Mononuclear cell (primary cell): ENCODE measurements around the gene PINK1. TPM values are rescaled to one million over a fixed set of nuclear protein-coding genes. Genes with fewer than 3 reads are reported as not detected.
A peak's percentile ranks its signal among the peaks of the same experiment; 100 is the strongest.

Experiments
- H3K27me3 ChIP-seq: 2 replicates; pipeline ENCODE4 v1.6.0; 2011; ENCODE audit warnings: low read length, control low read depth; ENCODE audit not compliant: insufficient read depth
- H3K4me1 ChIP-seq: 2 replicates; pipeline ENCODE4 v1.5.1; 2011; ENCODE audit warnings: mild to moderate bottlenecking, low read length, control low read depth; ENCODE audit not compliant: insufficient read depth
- H3K4me3 ChIP-seq: 2 replicates; pipeline ENCODE4 v1.5.1; 2011; ENCODE audit warnings: mild to moderate bottlenecking, low read length, moderate library complexity
- H3K9me3 ChIP-seq: 2 replicates; pipeline ENCODE4 v1.5.1; 2011; ENCODE audit warnings: low read depth, mild to moderate bottlenecking, control low read depth, low read length
- total RNA-seq: library from RNA; depleted of rRNA; stranded (reverse); fragments of >200 nt; gene quantifications from one replicate; pipeline ENCODE4 v1.2.3, GENCODE V29; 2012

Gene PINK1
- total RNA-seq, 1 donor: 10.0 TPM

DNA sequence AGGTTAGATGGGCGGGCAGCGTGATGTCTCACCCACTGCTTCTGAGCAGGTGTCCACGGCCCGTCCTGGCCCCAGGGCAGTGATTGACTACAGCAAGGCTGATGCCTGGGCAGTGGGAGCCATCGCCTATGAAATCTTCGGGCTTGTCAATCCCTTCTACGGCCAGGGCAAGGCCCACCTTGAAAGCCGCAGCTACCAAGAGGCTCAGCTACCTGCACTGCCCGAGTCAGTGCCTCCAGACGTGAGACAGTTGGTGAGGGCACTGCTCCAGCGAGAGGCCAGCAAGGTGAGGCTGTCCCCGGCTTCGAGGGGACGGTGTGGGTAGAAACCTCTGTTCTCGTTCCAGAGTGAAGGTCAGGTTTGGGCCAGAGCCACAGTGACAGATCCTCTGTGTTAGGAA lies 15.7 kb downstream of the PINK1 start:
- no peaks in the 10 kb centered on the region for H3K9me3 ChIP-seq
- no peaks in the 10 kb centered on the region for H3K27me3 ChIP-seq
- H3K4me1 ChIP-seq: no peaks in the 10 kb centered on the region
- no peak overlapping the region for H3K4me3 ChIP-seq

DNA sequence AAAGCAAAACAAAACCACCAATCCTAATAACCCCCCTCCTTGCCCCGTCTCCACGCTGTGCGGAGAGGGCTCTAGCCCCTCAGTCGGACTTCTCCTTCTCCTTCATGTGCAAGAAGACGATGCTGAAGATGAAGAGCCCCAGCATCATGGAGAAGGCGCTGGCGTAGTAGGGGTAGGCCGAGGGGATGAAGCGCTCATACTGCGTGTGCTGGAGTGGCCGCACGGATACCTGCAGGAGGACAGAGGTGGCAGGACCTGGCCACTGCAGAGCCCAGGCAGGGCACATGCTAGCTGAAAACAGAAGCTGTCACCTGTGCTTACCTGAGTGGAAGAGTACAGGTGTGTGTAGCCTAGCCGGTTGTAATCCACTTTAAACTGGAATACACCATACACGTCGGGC lies 19.0 kb downstream of the PINK1 start:
- no peaks in the 10 kb centered on the region for H3K27me3 ChIP-seq
- H3K9me3 ChIP-seq: no peaks in the 10 kb centered on the region
- no peaks in the 10 kb centered on the region for H3K4me1 ChIP-seq
- no peak overlapping the region for H3K4me3 ChIP-seq

DNA sequence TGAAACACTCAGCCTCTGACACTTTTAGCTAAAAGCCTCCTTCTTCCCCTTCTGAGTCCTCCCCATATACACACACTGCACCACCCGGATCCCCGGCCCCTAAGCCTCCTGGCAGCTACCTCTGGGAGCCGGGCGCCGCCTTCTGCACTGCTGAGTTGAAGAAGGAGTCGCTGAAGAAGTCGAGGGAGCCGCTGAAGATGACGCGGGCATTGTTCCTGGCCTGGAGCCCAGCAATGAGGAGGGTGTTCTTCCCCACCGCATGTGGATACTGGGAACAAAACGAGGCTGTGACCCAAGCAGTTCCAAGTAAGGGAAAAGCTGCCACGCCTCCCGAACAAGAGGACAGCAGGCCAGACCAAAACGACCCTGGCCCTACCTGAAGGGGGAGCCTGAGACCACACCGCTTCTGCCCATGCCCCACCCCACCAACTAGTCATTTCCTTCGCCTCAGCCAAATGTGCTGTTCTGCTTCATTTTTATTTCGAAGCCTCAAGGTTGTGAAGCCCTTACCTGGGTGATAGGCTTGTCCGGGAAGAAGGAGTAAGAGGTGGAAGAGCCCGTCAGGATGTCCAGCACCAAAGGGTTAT lies 20.9 kb downstream of the PINK1 start:
- H3K4me3 ChIP-seq: no peak overlapping the region
- H3K9me3 ChIP-seq: no peaks in the 10 kb centered on the region
- H3K4me1 ChIP-seq: peaks cover 2% of the 10 kb centered on the region
- H3K27me3 ChIP-seq: no peaks in the 10 kb centered on the region

DNA sequence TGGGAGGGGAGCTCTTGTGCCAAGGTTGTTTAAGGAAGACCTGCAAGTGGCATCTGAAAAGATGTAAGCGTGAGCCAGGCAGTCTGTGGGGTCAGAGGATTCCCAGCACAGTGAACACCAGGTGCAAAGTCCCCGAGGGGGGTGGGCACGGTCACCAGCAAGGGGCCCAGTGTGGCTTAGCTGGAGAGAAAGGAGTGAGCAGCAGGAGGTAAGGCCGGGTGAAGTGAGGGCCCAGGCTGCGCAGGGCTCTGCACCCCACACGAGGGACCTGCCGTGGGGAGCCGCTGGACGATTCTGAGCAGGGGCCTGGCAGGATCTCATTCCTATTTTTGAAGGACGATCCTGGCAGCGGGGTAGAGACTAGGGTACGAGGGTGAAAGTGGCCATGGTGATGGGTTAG lies 23.8 kb downstream of the PINK1 start:
- H3K9me3 ChIP-seq: no peaks in the 10 kb centered on the region
- H3K27me3 ChIP-seq: no peaks in the 10 kb centered on the region
- H3K4me3 ChIP-seq: no peak overlapping the region
- H3K4me1 ChIP-seq: peaks cover 22% of the 10 kb centered on the region

DNA sequence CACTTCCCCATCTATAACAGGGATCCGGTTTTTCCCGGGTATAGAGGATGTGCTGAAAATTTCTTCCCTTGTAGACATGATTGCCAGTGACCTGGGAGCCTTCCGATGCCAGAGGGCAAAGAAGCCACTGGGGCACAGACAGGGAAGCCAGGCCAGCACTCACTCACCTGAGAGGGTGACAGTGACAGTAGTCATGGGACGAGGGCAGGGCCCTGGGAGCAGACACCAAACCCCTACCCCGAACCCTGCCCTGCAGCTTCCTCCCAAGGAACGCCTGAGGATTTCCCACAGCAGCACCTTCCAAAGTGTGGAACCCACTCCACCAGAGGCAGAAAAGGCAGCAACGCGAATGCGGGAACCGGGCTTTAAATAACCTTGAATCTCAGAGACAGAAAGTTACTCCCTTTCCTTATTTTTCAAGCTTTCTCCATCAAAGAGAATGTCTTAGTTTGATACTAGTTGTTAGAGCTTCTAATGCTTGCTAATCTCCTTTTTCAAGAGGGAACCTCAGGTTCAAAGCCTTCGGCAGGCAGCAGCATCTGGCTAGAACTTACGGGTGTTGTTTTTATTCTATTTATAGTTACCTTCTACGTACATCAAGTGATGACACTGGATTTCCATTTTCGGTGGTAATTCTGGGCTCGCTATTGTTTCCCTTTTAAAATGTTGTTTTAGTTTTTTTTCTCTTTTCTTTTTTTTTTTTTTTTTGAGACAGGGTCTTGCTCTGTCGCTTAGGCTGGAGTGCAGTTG lies 25.1 kb downstream of the PINK1 start:
- Histone ChIP-seq H3K4me1 (peaks cover 26% of the 10 kb centered on the region), H3K9me3 (no peaks in the 10 kb centered on the region), H3K4me3 (no peak overlapping the region), H3K27me3 (no peaks in the 10 kb centered on the region)

DNA sequence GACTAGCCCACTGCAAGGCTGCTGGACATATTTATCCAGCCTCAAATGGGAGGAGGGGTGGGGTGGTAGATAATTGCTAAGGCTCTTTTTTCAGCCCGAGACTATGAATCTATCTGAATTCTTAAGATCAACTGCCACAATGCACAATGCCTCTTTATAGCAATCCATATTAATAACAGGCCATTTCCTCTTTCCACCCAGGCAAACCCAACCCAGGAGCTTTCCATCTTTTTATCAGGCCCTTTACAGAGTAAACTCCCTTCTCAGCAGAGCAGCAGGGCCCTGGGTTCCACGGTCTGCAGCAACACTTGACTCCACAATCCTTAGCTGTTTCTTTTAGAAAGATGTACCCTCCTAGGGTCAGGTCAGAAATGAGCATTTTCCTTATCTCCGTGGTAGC lies 27.1 kb downstream of the PINK1 start:
- Histone ChIP-seq H3K27me3 (no peaks in the 10 kb centered on the region), H3K4me1 (peaks cover 26% of the 10 kb centered on the region), H3K4me3 (peak overlapping the region; percentile 72)

DNA sequence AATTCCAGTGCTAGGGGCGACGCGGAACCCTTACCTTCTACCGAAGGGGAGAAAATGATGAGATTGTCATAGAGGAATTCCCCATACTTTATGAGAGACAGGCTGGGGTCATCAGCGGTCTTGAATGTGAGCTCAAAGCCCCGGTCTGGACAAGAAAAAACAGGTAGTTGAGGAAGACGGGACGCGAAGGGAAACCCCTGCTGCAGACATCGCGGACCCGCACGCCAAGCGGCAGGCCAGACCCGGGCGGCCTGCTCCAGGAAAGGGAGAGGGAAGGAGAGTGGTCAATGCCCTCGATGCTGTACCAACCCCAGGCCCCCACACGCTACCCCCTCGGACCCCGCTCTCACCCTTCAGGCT lies 27.6 kb downstream of the PINK1 start:
- H3K4me3 ChIP-seq: peak overlapping the region; percentile 72
- no peaks in the 10 kb centered on the region for H3K9me3 ChIP-seq
- no peaks in the 10 kb centered on the region for H3K27me3 ChIP-seq
- peaks cover 26% of the 10 kb centered on the region for H3K4me1 ChIP-seq

More for the DNA sequence above, 27.1 kb downstream of the PINK1 start:
- no peaks in the 10 kb centered on the region for H3K9me3 ChIP-seq

DNA sequence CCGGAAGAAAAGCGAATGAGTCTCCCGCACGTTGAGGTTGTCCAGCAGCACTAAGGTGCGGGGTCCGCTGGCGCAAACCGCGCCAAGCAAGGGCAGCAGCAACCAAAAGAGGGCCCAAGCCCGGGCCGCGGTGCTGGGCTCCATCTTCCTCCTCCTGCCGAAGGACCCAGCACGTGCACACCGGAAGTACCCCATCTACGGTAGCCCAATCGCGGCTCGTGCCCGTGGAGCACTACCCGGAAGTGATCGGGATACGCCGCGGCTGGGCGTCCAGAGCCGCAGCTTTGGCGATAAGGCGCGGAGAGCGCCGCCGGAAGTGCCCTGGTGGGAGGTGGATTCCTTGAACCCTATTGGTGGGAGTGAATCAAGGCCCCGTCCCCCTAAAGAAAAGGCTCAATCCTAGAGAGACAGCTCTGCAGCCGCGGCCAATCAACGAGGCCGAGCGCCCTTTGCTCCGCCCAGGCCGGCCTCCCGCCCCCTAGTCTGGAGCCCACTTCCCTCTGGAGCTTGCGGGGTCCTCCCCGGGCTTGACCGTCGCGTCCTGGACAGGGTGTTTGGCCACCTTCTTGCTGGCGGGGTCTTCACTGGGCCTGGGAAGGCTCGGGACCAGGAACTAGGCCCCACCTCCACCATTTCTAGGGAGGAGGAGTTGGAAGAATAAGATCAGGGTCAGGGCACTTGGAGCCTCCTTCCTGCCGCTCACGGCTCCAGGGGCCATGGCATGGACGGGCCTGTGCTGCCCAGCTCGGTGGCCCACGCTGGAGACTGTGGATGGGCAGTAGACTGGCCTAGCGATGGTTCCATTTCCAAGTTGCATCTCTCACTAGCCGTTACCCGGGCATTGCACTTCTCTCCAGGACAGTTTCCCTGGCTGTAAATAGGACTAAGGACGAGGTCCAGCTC lies 28.2 kb downstream of the PINK1 start, which contains the start of gene DDOST:
TSS of gene DDOST (minus strand) at position 163 of the 903 bp plus-strand sequence. CDS start at position 144, 19 bp downstream.
- H3K9me3 ChIP-seq: no peaks in the 10 kb centered on the region
- peak within 1 kb of the TSS; percentile 72 for H3K4me3 ChIP-seq
- peaks cover 26% of the 10 kb centered on the region for H3K4me1 ChIP-seq
- no peaks in the 10 kb centered on the region for H3K27me3 ChIP-seq

DNA sequence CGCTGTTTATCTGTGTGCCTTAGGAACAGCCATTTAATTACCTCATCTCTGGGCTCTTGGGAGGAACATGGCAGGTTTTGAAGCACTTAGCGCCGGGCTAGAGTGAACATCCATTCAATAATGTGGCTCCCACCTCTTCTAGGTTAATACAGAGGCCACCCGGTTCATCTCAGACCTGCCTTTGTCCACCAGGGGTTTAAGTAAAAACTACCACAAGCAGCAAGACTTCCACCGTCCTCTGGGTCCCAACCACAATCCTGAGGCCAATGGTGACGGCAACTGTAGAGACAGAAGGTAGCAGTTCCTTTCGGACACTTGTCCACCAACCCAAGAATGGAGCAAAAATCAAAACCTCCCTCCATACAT lies 28.8 kb downstream of the PINK1 start:
- H3K4me3 ChIP-seq: peak overlapping the region; percentile 72
- H3K9me3 ChIP-seq: no peaks in the 10 kb centered on the region
- H3K27me3 ChIP-seq: no peaks in the 10 kb centered on the region
- H3K4me1 ChIP-seq: peaks cover 26% of the 10 kb centered on the region

DNA sequence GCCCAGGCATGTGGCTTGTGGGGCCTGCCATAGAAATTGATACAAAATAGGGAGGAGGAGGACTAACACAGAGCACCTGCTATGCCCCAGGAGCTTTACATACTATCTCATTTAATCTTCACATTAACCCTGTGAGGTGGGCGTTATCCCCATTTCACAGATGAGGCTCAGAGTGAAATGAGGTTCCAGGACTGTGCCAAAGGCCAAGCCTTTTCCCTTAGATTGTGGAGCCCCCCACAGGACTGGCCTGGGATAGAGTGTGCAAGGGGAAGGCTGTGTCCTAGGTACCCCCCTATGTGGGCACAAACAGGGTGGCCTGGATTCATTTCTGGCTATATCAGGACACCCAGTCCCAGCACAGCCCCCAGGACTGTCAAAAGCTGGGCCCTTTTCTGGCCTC lies 30.1 kb downstream of the PINK1 start:
- H3K4me1 ChIP-seq: peaks cover 26% of the 10 kb centered on the region
- H3K9me3 ChIP-seq: no peaks in the 10 kb centered on the region
- H3K27me3 ChIP-seq: no peaks in the 10 kb centered on the region
- no peak overlapping the region for H3K4me3 ChIP-seq

DNA sequence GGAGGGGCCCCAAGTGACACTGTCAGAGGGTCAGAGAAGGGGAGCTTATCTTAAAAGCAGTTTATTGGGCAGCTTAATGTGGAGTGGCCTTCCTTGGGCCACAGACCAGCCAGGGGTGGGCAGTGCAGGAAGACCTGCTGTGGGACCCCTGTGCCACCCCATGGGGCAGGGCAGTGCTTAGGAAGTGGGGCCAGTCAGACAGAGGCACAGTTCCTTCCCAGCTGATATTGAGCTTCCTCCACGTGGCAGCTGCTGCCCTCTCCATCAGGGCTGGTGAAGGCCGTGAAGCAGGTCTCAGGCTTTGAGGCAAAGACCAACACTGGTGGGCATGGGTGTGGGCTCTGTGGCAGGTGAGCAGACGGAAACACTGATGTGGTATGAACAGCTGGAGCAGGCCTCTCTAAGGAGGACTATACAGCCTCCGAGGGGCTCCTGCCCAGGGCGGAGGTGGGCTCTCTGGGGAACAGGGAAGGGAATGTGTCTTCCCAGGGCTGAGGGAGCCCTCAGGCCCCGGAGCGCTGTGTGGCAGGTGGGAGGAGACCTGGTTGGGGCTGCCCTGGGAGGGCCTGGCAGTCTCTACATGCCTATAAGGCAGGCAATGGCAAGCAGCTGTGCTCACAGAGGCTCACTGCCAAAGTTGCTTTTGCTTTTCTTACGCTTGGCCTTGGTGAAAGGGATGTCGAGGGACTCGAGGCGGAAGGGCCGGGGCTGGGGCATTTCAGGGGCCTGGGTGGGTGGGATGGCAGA lies 30.9 kb downstream of the PINK1 start:
- H3K4me3 ChIP-seq: no peak overlapping the region
- peaks cover 25% of the 10 kb centered on the region for H3K4me1 ChIP-seq
- no peaks in the 10 kb centered on the region for H3K27me3 ChIP-seq
- no peaks in the 10 kb centered on the region for H3K9me3 ChIP-seq

DNA sequence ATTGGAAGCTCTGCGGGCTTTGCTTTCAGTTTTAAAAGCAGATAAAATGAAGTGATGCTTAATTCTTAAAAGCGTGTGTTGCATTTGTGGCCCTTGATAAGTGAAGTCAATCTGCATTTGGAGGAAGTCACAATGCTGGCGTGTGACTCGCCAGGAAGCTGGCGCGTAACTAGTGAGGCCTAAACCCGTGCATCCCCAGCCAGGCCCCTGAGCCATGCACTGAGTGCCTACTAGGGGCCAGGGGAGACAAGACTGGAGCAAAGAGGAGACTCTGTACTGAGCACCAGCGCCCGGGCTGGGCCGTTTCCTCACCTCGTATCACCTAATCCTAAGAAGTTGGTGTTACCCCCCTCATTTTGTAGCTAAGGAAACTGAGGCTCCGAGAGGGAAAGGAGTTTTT lies 32.5 kb downstream of the PINK1 start:
- H3K4me1 ChIP-seq: peaks cover 9% of the 10 kb centered on the region
- H3K27me3 ChIP-seq: no peaks in the 10 kb centered on the region
- no peak overlapping the region for H3K4me3 ChIP-seq
- no peaks in the 10 kb centered on the region for H3K9me3 ChIP-seq

DNA sequence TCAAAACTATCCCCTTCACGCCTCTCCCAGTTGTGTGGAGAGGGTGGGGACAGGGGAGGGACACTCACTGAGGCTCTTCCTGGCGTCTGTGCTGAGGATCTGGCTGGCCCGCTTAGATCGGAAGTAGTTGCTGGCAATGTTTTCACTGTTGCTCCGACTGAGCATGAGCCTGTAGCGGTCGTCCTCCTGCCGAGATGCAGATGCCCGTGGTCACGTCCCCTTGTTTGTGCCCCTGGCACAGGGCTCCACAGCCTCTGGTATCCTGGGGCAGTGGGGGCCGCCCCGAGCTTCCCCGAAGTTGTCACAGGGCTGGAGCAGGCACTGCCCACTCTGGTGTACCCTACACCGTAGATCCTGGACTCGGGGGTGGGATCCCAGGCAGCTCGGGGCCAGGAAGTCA lies 32.9 kb downstream of the PINK1 start:
- H3K4me1 ChIP-seq: peaks cover 9% of the 10 kb centered on the region
- no peak overlapping the region for H3K4me3 ChIP-seq
- H3K9me3 ChIP-seq: no peaks in the 10 kb centered on the region
- H3K27me3 ChIP-seq: no peaks in the 10 kb centered on the region

DNA sequence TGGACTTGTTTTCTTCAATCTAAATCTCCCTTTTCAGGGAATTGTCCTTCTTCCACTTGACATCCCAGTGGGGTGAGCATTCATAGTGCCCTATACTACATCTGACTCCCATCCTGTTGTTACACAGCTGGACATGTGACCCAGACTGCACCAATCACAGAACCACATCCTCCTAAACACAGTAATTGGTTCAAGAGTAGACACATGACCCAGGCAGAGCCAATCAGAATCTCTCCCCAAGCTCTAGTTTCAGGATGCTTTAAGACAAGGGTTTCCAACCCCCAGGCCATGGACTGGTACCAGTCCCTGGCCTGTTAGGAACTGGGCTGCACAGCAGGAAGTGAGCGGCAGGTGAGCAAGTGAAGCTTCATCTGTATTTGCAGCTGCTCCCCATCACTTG lies 33.5 kb downstream of the PINK1 start:
- Histone ChIP-seq H3K4me1 (peaks cover 6% of the 10 kb centered on the region), H3K4me3 (no peak overlapping the region), H3K27me3 (no peaks in the 10 kb centered on the region)

DNA sequence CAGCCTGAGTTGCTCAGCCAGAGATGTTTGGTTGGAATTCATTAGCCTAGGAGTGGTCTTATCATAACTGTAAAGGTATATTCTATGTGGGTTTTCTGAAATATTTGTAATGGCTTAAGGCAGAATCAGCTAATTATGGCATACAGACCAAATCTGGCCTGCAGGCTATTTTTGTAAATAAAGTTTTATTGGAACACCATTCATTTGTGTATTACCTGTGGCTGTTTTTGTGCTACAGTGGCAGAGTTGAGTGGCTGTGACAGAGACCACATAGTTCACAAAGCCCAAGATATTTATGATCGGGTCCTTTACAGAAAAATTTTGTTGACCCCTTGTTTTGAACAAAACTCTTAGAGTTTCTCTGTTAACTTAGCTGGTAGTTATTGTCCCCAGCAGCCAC lies 35.3 kb downstream of the PINK1 start:
- H3K4me1 ChIP-seq: no peaks in the 10 kb centered on the region
- H3K27me3 ChIP-seq: no peaks in the 10 kb centered on the region
- H3K9me3 ChIP-seq: no peaks in the 10 kb centered on the region
- H3K4me3 ChIP-seq: no peak overlapping the region

More for the DNA sequence above, 33.5 kb downstream of the PINK1 start:
- H3K9me3 ChIP-seq: no peaks in the 10 kb centered on the region
